Inferior parietal cortex (tissue), 1 donor: ENCODE data around the gene NTF4.
A peak's percentile ranks its signal among the peaks of the same experiment; 100 is the strongest.

Experiments used
- DNase-seq: peaks from one replicate; pipeline ENCODE4 v3.0.0-alpha.2; 2016; ENCODE audit errors: extremely low spot score

NTF4 gene

GRCh38 chr19:49091391-49092038, 26.9 kb upstream of the NTF4 start:
- DNase-seq = no peak

- DNase-seq = no peak
These were observed 21.7 kb upstream of the NTF4 start for GRCh38 chr19:49086296-49086695.

GRCh38 chr19:49085868-49086232, 21.2 kb upstream of the NTF4 start:
- DNase-seq = no peak

- peak; percentile 100 for DNase-seq
These were observed 20.6 kb upstream of the NTF4 start, which contains the start of gene SNRNP70 for GRCh38 chr19:49085020-49085867. Gene SNRNP70, plus strand, starts transcription at chr19:49085451. Its CDS starts 964 bp downstream, at chr19:49086415.

- no peak for DNase-seq
These were observed 19.8 kb upstream of the NTF4 start for GRCh38 chr19:49084206-49085019.

GRCh38 chr19:49081273-49081672, 16.7 kb upstream of the NTF4 start:
- DNase-seq = no peak

- DNase-seq = no peak
These were observed 15.8 kb upstream of the NTF4 start for GRCh38 chr19:49080392-49080791.

- DNase-seq = peak; percentile 15
These were observed 10.3 kb upstream of the NTF4 start for GRCh38 chr19:49074869-49075268.

GRCh38 chr19:49073514-49074378, 9.1 kb upstream of the NTF4 start:
- no peak for DNase-seq

GRCh38 chr19:49071860-49072547, 7.4 kb upstream of the NTF4 start:
- DNase-seq = no peak

GRCh38 chr19:49070416-49070815, 5.8 kb upstream of the NTF4 start:
- no peak for DNase-seq

GRCh38 chr19:49069026-49069425, 4.4 kb upstream of the NTF4 start:
- no peak for DNase-seq

- no peak for DNase-seq
These were observed 2.9 kb upstream of the NTF4 start for GRCh38 chr19:49067554-49067953.

- no peak for DNase-seq
These were observed 1.4 kb upstream of the NTF4 start for GRCh38 chr19:49065905-49066512.

GRCh38 chr19:49064029-49064629, 489 bp downstream of the NTF4 start:
- no peak for DNase-seq

- DNase-seq = no peak
These were observed 3.2 kb downstream of the NTF4 start for GRCh38 chr19:49061445-49061844.

- DNase-seq = no peak
These were observed 3.6 kb downstream of the NTF4 start for GRCh38 chr19:49061000-49061399.

GRCh38 chr19:49059053-49059452, 5.6 kb downstream of the NTF4 start:
- no peak for DNase-seq

GRCh38 chr19:49058562-49058961, 6.1 kb downstream of the NTF4 start:
- DNase-seq = no peak
